ENCODE measurements around the gene HAGHL.

DNA sequence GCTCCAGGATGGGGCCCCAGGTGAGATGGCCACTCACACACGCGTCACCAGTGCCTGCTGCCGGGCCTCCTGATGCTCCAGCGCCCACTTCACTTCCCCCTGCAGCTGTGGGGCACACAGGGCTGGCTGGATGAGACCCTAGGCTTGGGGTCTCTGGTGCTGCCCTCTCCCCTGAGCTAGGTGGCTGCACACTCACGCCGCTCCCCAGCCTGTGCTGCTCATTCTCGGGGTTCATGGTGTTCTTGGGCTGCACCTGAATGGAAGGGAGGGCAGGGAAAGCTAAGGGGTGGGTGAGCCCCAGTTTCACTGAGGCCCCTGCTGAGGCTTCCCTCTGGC, 1.9 kb upstream of the HAGHL start:
- TF ChIP-seq POLR2A (IDR thresholded peaks at IDR 0.05; ENCODE audit: borderline replicate concordance, extremely low read depth, insufficient read depth, insufficient read length) (no peak), EZH2 (IDR thresholded peaks at IDR 0.05) (no peak), SIN3A (IDR thresholded peaks at IDR 0.05; ENCODE audit: low read depth) (no peak), YY1 (IDR thresholded peaks at IDR 0.05; ENCODE audit: extremely low read depth, insufficient replicate concordance, low read depth, low read length) (no peak), EZH2phosphoT487 (IDR thresholded peaks at IDR 0.05; ENCODE audit: borderline replicate concordance) (no peak), ZNF274 (IDR thresholded peaks at IDR 0.05; ENCODE audit: low read depth, low read length) (no peak), SRF (IDR thresholded peaks at IDR 0.05; ENCODE audit: low read depth) (no peak), ELF1 (IDR thresholded peaks at IDR 0.05; ENCODE audit: borderline replicate concordance, low read depth) (no peak), RAD21 (IDR thresholded peaks at IDR 0.05; ENCODE audit: low read depth) (no peak)
- TF ChIP-seq, protein P1, sequence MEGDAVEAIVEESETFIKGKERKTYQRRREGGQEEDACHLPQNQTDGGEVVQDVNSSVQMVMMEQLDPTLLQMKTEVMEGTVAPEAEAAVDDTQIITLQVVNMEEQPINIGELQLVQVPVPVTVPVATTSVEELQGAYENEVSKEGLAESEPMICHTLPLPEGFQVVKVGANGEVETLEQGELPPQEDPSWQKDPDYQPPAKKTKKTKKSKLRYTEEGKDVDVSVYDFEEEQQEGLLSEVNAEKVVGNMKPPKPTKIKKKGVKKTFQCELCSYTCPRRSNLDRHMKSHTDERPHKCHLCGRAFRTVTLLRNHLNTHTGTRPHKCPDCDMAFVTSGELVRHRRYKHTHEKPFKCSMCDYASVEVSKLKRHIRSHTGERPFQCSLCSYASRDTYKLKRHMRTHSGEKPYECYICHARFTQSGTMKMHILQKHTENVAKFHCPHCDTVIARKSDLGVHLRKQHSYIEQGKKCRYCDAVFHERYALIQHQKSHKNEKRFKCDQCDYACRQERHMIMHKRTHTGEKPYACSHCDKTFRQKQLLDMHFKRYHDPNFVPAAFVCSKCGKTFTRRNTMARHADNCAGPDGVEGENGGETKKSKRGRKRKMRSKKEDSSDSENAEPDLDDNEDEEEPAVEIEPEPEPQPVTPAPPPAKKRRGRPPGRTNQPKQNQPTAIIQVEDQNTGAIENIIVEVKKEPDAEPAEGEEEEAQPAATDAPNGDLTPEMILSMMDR (IDR thresholded peaks at IDR 0.05 in 2 of 3, conservative IDR thresholded peaks at IDR 0.05 in 1 of 3; ENCODE audit: borderline replicate concordance in 1 of 3, insufficient read depth in 1 of 3, low read depth in 2 of 3, low read length in 2 of 3): no peak
- TF ChIP-seq, protein P2, sequence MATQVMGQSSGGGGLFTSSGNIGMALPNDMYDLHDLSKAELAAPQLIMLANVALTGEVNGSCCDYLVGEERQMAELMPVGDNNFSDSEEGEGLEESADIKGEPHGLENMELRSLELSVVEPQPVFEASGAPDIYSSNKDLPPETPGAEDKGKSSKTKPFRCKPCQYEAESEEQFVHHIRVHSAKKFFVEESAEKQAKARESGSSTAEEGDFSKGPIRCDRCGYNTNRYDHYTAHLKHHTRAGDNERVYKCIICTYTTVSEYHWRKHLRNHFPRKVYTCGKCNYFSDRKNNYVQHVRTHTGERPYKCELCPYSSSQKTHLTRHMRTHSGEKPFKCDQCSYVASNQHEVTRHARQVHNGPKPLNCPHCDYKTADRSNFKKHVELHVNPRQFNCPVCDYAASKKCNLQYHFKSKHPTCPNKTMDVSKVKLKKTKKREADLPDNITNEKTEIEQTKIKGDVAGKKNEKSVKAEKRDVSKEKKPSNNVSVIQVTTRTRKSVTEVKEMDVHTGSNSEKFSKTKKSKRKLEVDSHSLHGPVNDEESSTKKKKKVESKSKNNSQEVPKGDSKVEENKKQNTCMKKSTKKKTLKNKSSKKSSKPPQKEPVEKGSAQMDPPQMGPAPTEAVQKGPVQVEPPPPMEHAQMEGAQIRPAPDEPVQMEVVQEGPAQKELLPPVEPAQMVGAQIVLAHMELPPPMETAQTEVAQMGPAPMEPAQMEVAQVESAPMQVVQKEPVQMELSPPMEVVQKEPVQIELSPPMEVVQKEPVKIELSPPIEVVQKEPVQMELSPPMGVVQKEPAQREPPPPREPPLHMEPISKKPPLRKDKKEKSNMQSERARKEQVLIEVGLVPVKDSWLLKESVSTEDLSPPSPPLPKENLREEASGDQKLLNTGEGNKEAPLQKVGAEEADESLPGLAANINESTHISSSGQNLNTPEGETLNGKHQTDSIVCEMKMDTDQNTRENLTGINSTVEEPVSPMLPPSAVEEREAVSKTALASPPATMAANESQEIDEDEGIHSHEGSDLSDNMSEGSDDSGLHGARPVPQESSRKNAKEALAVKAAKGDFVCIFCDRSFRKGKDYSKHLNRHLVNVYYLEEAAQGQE (IDR thresholded peaks at IDR 0.05; ENCODE audit: low read depth): no peak
- TF ChIP-seq, protein P3, sequence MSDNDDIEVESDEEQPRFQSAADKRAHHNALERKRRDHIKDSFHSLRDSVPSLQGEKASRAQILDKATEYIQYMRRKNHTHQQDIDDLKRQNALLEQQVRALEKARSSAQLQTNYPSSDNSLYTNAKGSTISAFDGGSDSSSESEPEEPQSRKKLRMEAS (IDR thresholded peaks at IDR 0.05): no peak
